ENCODE results near the gene RTP1. TPM values are rescaled to one million over a fixed set of nuclear protein-coding genes. Genes with fewer than 3 reads are reported as not detected.
"Not testable (repeated sequence)": the region's sequence is repeated elsewhere in the genome, so short reads cannot be mapped to it uniquely, and the experiment has no call there.

The RTP1 gene
- total and polyA plus RNA-seq, 8 donors, result not detected

DNA sequence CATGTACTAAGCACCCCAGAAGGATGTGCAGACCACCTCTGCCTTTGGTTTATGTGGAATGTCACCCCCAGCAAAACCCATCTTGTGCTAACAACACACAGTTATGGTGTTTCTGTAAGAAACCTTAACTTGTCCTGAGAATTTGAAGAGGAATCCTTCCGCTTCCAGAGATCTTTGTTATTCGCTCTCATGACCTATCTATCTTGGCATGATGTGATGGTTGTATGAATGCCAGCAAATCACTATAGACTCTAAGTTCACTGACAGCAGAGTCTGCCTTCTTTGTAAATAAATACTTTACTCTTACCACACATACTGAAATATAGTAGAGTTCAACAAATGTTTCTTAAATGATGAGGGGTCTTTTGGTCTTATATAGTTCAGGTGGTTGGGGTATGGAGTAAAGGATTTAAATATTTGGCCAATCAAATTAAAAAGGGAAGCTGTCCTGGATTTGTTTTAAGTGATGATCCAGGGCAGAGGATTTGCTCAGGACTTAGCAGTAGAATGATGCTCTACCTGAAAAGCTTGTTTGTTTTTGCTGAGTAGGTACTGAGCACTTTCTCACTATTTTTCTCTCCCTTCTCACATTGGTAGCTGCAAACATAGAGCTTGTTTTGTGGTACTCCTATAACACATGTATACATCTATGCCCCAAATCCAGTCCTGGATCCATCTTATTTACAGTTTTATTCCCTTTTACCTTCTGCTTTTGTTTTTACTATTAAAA is 27.9 kb upstream of the RTP1 start:
- Histone ChIP-seq H3K36me3 (no peaks in the 10 kb centered on the region), H3K27ac (no peak overlapping the region), H3K4me1 (peaks cover 0 to 22% (median 10%) of the 10 kb centered on the region in 4 donors), H3K4me3 (no peak overlapping the region), H3K27me3 (no peaks in the 10 kb centered on the region), H3K9me3 (no peaks in the 10 kb centered on the region)
- no peak for TF ChIP-seq EP300 (IDR thresholded peaks at IDR 0.05)
- TF ChIP-seq POLR2A (IDR thresholded peaks at IDR 0.05), result no peak
- TF ChIP-seq, protein P1, sequence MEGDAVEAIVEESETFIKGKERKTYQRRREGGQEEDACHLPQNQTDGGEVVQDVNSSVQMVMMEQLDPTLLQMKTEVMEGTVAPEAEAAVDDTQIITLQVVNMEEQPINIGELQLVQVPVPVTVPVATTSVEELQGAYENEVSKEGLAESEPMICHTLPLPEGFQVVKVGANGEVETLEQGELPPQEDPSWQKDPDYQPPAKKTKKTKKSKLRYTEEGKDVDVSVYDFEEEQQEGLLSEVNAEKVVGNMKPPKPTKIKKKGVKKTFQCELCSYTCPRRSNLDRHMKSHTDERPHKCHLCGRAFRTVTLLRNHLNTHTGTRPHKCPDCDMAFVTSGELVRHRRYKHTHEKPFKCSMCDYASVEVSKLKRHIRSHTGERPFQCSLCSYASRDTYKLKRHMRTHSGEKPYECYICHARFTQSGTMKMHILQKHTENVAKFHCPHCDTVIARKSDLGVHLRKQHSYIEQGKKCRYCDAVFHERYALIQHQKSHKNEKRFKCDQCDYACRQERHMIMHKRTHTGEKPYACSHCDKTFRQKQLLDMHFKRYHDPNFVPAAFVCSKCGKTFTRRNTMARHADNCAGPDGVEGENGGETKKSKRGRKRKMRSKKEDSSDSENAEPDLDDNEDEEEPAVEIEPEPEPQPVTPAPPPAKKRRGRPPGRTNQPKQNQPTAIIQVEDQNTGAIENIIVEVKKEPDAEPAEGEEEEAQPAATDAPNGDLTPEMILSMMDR (IDR thresholded peaks at IDR 0.05), result no peak
- no peak for TF ChIP-seq POLR2AphosphoS5 (IDR thresholded peaks at IDR 0.05)
- intact Hi-C loops (cut with DNase I; ENCODE audit: low total_unique reads), result no loop called here
- WGBS, 5 donors, result 76 to 92% (median 81%) methylated on average over 2 of the region's 2 CpGs
- no peak for DNase-seq

DNA sequence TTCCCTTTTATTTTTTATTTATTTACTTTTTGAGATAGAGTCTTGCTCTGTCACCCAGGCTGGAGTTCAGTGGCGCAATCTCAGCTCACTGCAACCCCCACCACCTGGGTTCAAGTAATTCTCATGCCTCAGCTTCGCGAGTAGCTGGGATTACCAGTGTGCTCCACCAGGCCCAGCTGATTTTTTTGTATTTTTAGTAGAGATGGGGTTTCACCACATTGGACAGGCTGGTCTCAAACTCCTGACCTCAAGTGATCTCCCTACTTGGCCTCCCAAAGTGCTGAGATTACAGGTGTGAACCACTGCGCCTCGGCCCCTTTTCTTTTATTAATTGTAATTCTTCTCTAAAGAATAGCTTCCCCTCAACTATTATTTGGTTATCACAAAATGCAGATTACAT is 26.4 kb upstream of the RTP1 start:
- H3K36me3 ChIP-seq; intact Hi-C loops (cut with DNase I; ENCODE audit: low total_unique reads); H3K9me3 ChIP-seq; H3K27ac ChIP-seq; DNase-seq; H3K4me3 ChIP-seq; H3K27me3 ChIP-seq: not testable (repeated sequence)
- H3K4me1 ChIP-seq, result peaks cover 0 to 17% (median 11%) of the 10 kb centered on the region in 4 donors
- WGBS, 5 donors, result 79 to 95% (median 90%) methylated on average over 5 of the region's 5 CpGs

DNA sequence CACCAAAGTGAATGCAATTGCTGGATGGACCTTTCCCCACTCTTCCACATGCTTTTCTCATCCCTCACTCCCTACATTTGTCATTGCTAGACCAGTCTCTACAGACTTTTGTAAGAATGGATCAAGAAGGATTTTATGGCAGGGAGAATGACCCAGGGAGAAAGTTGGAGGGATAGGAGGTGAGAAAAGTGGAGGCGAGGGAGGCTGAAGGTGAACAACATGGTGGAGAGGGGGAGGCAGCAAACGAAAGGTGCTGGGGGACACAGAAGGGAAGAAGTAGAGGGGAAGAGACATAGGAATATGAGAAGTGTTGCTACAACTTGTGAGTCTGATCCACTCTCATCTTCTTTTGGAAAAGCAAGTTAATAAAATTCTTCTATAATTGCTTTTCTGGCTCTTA is 24.4 kb upstream of the RTP1 start:
- intact Hi-C loops (cut with DNase I; ENCODE audit: low total_unique reads), result no loop called here
- Histone ChIP-seq H3K36me3 (no peaks in the 10 kb centered on the region), H3K27ac (peak overlapping the region in 1 of 5 donors; percentile 48), H3K9me3 (no peaks in the 10 kb centered on the region), H3K27me3 (no peaks in the 10 kb centered on the region), H3K4me1 (peaks cover 0 to 16% (median 9%) of the 10 kb centered on the region in 4 donors), H3K4me3 (no peak overlapping the region)
- DNase-seq, result no peak
- TF ChIP-seq, protein P1 (IDR thresholded peaks at IDR 0.05), result no peak
- no peak for TF ChIP-seq EP300 (IDR thresholded peaks at IDR 0.05)
- no peak for TF ChIP-seq POLR2AphosphoS5 (IDR thresholded peaks at IDR 0.05)
- TF ChIP-seq POLR2A (IDR thresholded peaks at IDR 0.05), result no peak
- 93 to 100% (median 94%) methylated on average over 2 of the region's 2 CpGs for WGBS, 5 donors

DNA sequence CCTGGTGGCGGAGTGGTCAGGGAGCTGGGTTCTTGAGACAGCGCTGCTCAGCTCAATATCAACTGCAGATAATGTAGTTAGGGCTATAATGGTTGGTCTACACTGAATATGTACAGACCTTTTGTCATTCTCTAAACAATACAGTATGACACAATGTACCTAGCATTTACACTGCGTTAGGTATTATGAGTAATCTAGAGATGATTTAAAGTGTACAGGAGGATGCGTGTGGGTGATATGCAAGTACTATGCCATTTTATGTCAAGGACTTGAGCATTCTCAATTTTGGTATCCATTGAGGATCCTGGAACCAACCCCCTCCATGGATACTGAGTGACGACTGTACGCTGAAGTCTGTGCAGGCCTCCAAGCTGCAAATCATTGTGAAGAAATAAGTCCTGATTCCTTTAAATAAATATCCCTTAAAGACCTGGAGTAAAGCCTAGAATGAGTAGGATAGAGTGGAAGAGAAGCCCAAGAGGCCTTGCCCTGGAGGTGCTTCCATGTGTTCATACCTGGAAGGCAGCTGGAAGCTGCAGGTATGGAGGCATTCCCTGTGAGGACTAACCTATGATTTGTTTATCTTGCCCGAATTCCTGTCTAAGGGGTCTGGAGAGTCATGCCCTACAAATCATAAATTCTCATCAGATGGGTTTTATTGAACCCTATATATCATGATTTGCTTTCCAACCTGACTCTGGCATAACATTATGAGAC is 15.7 kb upstream of the RTP1 start:
- intact Hi-C loops (cut with DNase I; ENCODE audit: low total_unique reads), result no loop called here

More for the DNA sequence above, 15.7 kb upstream of the RTP1 start:
- no peak overlapping the region for H3K4me3 ChIP-seq
- no peaks in the 10 kb centered on the region for H3K9me3 ChIP-seq
- H3K4me1 ChIP-seq, result peaks cover 0 to 10% (median 5%) of the 10 kb centered on the region in 4 donors
- no peaks in the 10 kb centered on the region for H3K27me3 ChIP-seq
- DNase-seq, result no peak
- 89 to 95% (median 92%) methylated on average over 7 of the region's 7 CpGs for WGBS, 5 donors
- H3K36me3 ChIP-seq, result no peaks in the 10 kb centered on the region
- H3K27ac ChIP-seq, result no peak overlapping the region
- TF ChIP-seq POLR2A (IDR thresholded peaks at IDR 0.05) (no peak), EP300 (IDR thresholded peaks at IDR 0.05) (no peak), POLR2AphosphoS5 (IDR thresholded peaks at IDR 0.05) (no peak)
- TF ChIP-seq, protein P1 (IDR thresholded peaks at IDR 0.05), result no peak
